ENCODE data around the gene SRPX.

DNA sequence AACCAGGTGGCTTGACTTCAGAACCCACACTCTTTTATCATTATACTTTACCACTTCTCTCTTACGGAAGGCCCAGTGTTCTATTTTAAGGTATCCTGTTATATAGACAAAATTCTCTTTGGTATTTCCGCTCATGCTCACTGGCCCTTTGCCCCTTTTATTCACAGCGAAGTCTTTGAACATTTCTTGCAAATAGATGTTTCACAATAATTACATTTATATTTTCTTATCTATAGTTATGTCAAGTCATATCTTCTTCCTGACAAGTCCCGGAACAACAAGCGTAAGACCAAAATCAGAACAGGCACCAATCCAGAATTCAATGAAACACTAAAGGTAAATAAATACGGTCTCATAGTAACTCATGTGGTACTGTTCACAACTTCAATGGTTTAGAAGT, 112.3 kb downstream of the SRPX start:
- TF ChIP-seq EZH2 (IDR thresholded peaks at IDR 0.05) = no peak
- TF ChIP-seq FOXP2 (optimal IDR thresholded peaks at IDR 0.05; ENCODE audit: control extremely low read depth, extremely low read length, insufficient read depth) = no peak
- no peak for TF ChIP-seq POLR2AphosphoS5 (IDR thresholded peaks at IDR 0.05; ENCODE audit: borderline replicate concordance, low read depth, low read length)

Data from SK-N-MC (cell line).